ENCODE results near the gene TTC27.

Gene TTC27

DNA sequence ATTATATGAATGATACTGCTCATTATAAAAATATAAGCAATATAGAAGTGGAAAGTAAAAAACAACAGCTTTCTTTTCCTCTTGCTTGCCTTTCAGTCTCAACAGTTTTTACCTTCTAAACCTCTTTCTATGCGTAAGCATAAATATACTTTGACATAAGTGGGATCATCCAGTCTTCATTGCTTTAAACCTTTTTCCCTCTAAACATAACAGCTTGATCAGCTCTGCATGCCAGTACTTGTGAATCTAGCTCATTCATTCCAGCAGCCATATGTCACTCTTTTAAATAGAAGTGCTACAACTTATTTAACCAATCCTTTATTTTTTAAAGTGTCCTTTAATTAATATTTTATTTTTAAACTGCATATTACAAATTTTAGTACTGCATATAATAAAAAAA lies 88.1 kb downstream of the TTC27 start:
- Histone ChIP-seq H3K9me3 (ENCODE audit: insufficient read depth, low read length, severe bottlenecking) (no peaks in the 10 kb centered on the region), H3K36me3 (ENCODE audit: insufficient read depth, low read length) (peaks cover 18% of the 10 kb centered on the region; the same call in 1 of the 2 replicates), H2AFZ (ENCODE audit: low read depth, low read length) (no peak overlapping the region), H3K27me3 (ENCODE audit: insufficient read depth, low read length, poor library complexity) (no peaks in the 10 kb centered on the region), H3K4me2 (ENCODE audit: insufficient read depth, low read length) (no peak overlapping the region), H3K27ac (ENCODE audit: low read length) (no peak overlapping the region), H4K20me1 (ENCODE audit: insufficient read depth, low read length) (no peaks in the 10 kb centered on the region), H3K79me2 (ENCODE audit: insufficient read depth, low read length) (no peaks in the 10 kb centered on the region), H3K4me3 (ENCODE audit: low read depth in 1 of 2, low read length in 2 of 2) (no peak overlapping the region), H3K9ac (ENCODE audit: low read depth, low read length) (no peak overlapping the region), H3K4me1 (ENCODE audit: insufficient read depth, low read length) (no peaks in the 10 kb centered on the region)
- no peak for ATAC-seq (ENCODE audit: insufficient read depth, low read depth)
- TF ChIP-seq, protein P1, sequence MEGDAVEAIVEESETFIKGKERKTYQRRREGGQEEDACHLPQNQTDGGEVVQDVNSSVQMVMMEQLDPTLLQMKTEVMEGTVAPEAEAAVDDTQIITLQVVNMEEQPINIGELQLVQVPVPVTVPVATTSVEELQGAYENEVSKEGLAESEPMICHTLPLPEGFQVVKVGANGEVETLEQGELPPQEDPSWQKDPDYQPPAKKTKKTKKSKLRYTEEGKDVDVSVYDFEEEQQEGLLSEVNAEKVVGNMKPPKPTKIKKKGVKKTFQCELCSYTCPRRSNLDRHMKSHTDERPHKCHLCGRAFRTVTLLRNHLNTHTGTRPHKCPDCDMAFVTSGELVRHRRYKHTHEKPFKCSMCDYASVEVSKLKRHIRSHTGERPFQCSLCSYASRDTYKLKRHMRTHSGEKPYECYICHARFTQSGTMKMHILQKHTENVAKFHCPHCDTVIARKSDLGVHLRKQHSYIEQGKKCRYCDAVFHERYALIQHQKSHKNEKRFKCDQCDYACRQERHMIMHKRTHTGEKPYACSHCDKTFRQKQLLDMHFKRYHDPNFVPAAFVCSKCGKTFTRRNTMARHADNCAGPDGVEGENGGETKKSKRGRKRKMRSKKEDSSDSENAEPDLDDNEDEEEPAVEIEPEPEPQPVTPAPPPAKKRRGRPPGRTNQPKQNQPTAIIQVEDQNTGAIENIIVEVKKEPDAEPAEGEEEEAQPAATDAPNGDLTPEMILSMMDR (IDR thresholded peaks at IDR 0.05; ENCODE audit: borderline replicate concordance, extremely low read depth, low read length, poor library complexity, severe bottlenecking) = no peak
- TF ChIP-seq EZH2 (IDR thresholded peaks at IDR 0.05; ENCODE audit: borderline replicate concordance, low read depth, low read length, severe bottlenecking) = no peak
- no peak for DNase-seq

DNA sequence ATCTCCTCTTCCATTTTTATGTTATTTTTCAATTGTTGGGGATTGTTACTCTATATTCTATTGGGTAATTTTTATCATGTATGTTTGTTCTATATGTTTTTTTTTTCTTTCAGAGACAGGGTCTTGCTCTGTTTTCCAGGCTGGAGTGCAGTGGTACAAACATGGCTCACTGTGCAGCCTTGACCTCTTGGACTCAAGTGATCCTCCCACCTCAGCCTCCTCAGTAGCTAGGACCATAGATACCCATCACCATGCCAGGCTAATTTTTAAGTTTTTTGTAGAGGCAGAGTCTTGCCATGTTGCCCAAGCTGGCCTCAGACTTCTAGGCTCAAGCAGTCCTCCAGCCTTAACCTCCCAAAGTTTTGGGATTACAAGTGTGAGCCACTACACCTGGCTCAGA lies 88.7 kb downstream of the TTC27 start:
- Histone ChIP-seq H3K27me3 (ENCODE audit: insufficient read depth, low read length, poor library complexity) (no peaks in the 10 kb centered on the region), H3K9me3 (ENCODE audit: insufficient read depth, low read length, severe bottlenecking) (no peaks in the 10 kb centered on the region), H3K79me2 (ENCODE audit: insufficient read depth, low read length) (no peaks in the 10 kb centered on the region), H3K4me2 (ENCODE audit: insufficient read depth, low read length) (no peak overlapping the region), H3K27ac (ENCODE audit: low read length) (no peak overlapping the region), H3K4me3 (ENCODE audit: low read depth in 1 of 2, low read length in 2 of 2) (no peak overlapping the region), H3K36me3 (ENCODE audit: insufficient read depth, low read length) (peaks cover 19% of the 10 kb centered on the region; the same call in 1 of the 2 replicates), H3K9ac (ENCODE audit: low read depth, low read length) (no peak overlapping the region), H2AFZ (ENCODE audit: low read depth, low read length) (no peak overlapping the region), H3K4me1 (ENCODE audit: insufficient read depth, low read length) (no peaks in the 10 kb centered on the region), H4K20me1 (ENCODE audit: insufficient read depth, low read length) (no peaks in the 10 kb centered on the region)
- ATAC-seq (ENCODE audit: insufficient read depth, low read depth) (no peak), DNase-seq (no peak)
- no peak for TF ChIP-seq EZH2 (IDR thresholded peaks at IDR 0.05; ENCODE audit: borderline replicate concordance, low read depth, low read length, severe bottlenecking)
- TF ChIP-seq, protein P1 (IDR thresholded peaks at IDR 0.05; ENCODE audit: borderline replicate concordance, extremely low read depth, low read length, poor library complexity, severe bottlenecking) = no peak

DNA sequence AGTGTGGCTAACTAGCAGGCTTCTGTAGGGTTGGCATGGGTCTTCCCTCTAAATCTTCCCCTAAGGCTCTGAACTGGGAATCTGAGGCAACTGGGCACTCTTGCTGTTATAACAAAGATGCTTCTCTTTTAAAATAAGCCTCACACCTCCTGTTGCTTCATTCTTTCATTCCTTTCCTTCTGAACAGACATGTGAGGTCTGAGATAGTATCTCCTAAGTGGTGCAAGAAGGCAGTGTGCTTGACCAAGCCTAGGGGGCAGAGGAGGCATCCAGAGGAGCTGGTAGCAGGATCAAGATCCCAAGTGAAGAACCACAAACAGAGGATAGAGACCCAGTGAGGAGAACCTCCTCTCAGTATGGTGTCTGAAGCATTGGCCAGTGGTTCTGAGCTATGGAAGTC lies 90.9 kb downstream of the TTC27 start:
- no peak overlapping the region for H2AFZ ChIP-seq (ENCODE audit: low read depth, low read length)
- H3K9me3 ChIP-seq (ENCODE audit: insufficient read depth, low read length, severe bottlenecking) = no peaks in the 10 kb centered on the region
- TF ChIP-seq, protein P1 (IDR thresholded peaks at IDR 0.05; ENCODE audit: borderline replicate concordance, extremely low read depth, low read length, poor library complexity, severe bottlenecking) = no peak
- no peak for TF ChIP-seq EZH2 (IDR thresholded peaks at IDR 0.05; ENCODE audit: borderline replicate concordance, low read depth, low read length, severe bottlenecking)
- H4K20me1 ChIP-seq (ENCODE audit: insufficient read depth, low read length) = no peaks in the 10 kb centered on the region
- H3K36me3 ChIP-seq (ENCODE audit: insufficient read depth, low read length) = peaks cover 22% of the 10 kb centered on the region; the same call in 1 of the 2 replicates
- no peak for DNase-seq
- no peak overlapping the region for H3K27ac ChIP-seq (ENCODE audit: low read length)
- ATAC-seq (ENCODE audit: insufficient read depth, low read depth) = no peak
- no peaks in the 10 kb centered on the region for H3K4me1 ChIP-seq (ENCODE audit: insufficient read depth, low read length)
- H3K27me3 ChIP-seq (ENCODE audit: insufficient read depth, low read length, poor library complexity) = no peaks in the 10 kb centered on the region
- H3K79me2 ChIP-seq (ENCODE audit: insufficient read depth, low read length) = no peaks in the 10 kb centered on the region
- H3K9ac ChIP-seq (ENCODE audit: low read depth, low read length) = no peak overlapping the region
- no peak overlapping the region for H3K4me2 ChIP-seq (ENCODE audit: insufficient read depth, low read length)
- no peak overlapping the region for H3K4me3 ChIP-seq (ENCODE audit: low read depth in 1 of 2, low read length in 2 of 2)

DNA sequence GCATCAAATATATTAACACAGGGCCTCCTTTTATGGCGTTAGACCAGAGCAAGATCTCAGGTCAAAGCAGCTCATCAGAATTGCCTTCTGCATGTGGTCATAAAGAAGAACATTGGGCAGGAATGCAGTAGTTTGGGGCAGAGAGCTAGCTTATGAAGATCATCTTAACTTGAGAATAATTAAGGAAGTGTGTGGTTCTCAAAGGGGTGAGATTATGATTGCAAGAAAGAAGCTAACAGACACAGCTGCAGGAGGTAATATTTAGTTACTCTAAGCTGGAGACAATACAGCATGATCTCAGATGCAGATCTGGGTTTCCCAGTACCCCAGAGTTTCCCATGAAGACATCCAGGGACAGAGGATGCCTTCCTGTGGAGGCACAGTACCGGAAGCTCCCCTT lies 91.6 kb downstream of the TTC27 start:
- Histone ChIP-seq H3K27ac (ENCODE audit: low read length) (no peak overlapping the region), H3K4me1 (ENCODE audit: insufficient read depth, low read length) (no peaks in the 10 kb centered on the region), H3K4me3 (ENCODE audit: low read depth in 1 of 2, low read length in 2 of 2) (no peak overlapping the region), H3K9ac (ENCODE audit: low read depth, low read length) (no peak overlapping the region), H3K9me3 (ENCODE audit: insufficient read depth, low read length, severe bottlenecking) (no peaks in the 10 kb centered on the region), H3K79me2 (ENCODE audit: insufficient read depth, low read length) (no peaks in the 10 kb centered on the region), H4K20me1 (ENCODE audit: insufficient read depth, low read length) (no peaks in the 10 kb centered on the region), H3K36me3 (ENCODE audit: insufficient read depth, low read length) (peaks cover 17% of the 10 kb centered on the region; the same call in 1 of the 2 replicates), H3K4me2 (ENCODE audit: insufficient read depth, low read length) (no peak overlapping the region), H2AFZ (ENCODE audit: low read depth, low read length) (no peak overlapping the region), H3K27me3 (ENCODE audit: insufficient read depth, low read length, poor library complexity) (no peaks in the 10 kb centered on the region)
- DNase-seq = no peak
- ATAC-seq (ENCODE audit: insufficient read depth, low read depth) = no peak
- TF ChIP-seq, protein P1 (IDR thresholded peaks at IDR 0.05; ENCODE audit: borderline replicate concordance, extremely low read depth, low read length, poor library complexity, severe bottlenecking) = no peak
- TF ChIP-seq EZH2 (IDR thresholded peaks at IDR 0.05; ENCODE audit: borderline replicate concordance, low read depth, low read length, severe bottlenecking) = no peak

All from DND-41 (cell line).